ENCODE results near the gene EDN3.

EDN3 gene

GRCh38 chr20:59308493-59309201 is 8.2 kb downstream of the EDN3 start:
- DNase-seq (ENCODE audit: low read depth in 3 of 3) = no peak

DNA sequence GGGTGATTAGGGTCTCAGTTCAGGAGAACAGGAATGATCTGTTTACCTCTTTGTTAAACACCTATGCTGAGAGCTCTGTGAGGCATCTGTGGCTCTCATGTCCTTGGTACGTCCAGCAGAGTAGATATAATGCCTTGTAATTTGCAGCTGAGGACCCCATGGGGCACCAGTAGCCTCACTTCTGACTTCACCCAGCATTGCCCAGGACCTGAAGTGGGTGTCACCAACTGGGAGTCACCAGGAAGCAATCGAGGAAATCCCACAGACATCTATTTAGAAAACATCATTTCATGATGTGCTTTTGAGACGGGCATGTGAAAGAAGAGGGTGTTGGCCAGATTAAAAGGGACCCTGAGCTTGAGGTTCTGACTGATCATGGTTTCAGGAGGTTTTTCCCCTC is 8.8 kb downstream of the EDN3 start:
- no peak for DNase-seq (ENCODE audit: low read depth in 3 of 3)

DNA sequence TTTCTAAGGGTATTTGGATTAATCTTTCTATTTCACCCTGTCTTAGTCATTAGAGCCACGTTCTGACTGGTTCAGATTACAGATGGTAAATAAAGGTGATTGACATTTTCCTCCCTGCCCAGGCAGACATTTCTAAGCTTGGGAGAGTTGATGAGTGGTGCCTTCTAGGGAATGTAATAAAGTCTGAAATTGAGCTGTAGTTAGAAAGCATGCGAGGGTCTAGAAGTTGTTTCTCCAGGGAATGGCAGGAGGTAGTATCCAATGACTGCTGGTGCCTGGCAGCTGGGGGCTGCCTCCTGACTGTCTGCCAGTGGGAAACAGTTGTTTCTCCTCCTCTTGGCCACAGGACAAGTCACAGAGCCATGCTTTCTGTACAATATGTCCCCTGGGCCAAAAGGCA is 14.6 kb downstream of the EDN3 start:
- DNase-seq (ENCODE audit: low read depth in 3 of 3) = no peak

DNA sequence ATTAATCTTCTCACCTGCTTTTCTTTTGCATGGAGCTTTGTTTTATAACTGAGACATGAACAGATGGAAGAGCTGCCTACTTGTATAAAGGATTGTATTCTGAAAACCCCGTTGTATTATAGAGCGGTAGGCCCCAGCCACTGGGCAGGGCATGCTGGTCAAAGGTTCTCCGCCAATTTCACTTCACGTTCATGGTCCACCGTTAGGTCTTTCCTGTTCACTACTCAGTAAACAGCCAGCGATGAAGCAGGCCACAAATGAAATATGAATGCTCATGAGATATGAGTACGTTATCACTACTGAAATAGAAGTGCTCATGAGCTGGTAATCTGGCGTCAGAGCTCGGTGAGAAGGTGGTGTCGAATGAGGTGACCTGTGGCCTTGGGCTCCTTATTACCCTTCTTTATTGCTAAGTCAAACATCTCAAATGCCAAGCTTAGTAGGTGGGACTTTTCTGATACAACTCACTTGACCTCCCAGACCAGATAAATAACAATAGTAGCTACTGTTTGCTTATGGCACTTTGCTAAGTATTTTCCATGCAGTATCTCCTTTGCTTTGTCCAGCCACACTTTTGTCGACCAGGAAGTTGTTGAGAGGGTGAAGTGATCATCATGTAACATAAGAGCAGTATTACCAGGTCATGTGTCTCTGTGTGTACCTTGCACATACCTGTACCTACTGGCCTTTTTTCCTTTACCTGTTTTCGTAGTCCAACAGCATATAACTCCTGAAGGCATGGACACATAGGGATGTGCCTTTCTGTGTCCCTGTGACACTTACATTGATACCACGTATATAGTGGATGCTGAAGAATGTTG is 16.7 kb downstream of the EDN3 start:
- no peak for DNase-seq (ENCODE audit: low read depth in 3 of 3)

- DNase-seq (ENCODE audit: low read depth in 3 of 3) = no peak
Observed at GRCh38 chr20:59318201-59318790, 17.9 kb downstream of the EDN3 start.

GRCh38 chr20:59318803-59319202 is 18.4 kb downstream of the EDN3 start:
- no peak for DNase-seq (ENCODE audit: low read depth in 3 of 3)

DNA sequence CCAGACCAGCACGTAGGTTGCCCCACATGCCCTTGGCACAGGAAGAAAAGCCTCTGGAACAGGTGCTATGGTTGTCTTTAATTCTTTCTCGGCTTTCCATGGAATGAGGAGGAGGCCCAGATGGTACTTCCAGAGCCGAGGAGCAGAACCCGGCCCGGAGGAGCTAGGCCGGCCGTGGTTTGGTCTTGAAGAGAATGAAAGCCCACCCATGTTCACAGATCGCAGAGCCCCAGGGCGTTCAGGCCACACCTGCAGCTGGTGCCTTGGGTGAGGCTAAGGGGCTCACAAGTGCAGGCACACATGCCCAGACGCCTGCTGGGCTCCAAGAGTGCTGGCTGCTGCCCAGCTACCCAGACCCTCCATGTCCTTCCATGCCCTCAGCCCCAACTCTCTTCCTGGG is 20.0 kb downstream of the EDN3 start:
- DNase-seq (ENCODE audit: low read depth in 3 of 3) = no peak

DNA sequence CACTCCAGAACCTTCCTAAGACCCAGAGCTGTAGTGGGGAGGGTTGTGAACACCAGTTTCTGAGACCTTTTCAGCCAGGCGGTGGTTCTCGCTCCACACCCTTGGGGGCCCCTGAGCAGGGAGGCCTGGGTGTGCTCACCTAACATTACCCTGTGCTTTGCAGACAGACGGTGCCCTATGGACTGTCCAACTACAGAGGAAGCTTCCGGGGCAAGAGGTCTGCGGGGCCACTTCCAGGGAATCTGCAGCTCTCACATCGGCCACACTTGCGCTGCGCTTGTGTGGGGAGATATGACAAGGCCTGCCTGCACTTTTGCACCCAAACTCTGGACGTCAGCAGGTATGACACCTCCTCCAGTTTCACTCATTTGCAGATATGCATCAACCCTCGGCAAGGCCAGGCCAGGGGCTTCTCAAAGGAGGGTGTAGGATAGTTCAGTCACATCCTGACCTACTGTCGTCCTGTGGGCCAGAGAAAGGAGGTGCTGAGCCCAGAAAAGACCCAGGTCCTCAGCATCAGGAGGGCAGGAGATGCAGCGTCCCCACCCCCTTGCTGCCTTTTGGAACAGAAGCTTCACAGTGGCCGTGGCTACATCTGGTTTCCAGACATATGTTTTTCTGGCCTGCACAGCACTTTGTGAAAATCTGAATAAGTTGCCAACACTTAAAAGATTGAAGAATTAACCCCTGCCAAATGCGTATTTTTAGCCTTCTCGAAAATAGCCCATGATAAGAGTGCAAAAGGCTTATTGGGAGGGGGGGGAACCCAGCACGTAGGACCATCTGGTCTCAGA is 20.6 kb downstream of the EDN3 start:
- no peak for DNase-seq (ENCODE audit: low read depth in 3 of 3)

DNA sequence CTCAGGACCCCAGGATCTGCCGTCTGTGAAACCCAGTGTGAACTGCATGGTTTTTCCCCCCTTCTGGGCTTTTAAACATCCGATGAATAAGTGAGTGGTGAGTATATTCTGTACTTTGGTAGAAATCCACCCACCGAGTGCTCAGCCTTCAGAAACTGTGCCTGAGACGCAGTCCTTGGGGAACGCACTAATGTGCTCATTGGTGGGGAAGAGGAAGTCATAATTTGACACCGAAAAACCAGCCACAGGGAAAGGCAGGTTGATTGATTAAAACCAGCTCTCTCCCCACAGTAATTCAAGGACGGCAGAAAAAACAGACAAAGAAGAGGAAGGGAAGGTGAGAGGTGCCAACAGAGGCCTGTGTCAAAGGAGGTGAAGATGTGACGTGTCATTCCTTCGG is 21.7 kb downstream of the EDN3 start:
- no peak for DNase-seq (ENCODE audit: low read depth in 3 of 3)

GRCh38 chr20:59322585-59323454 is 22.4 kb downstream of the EDN3 start:
- DNase-seq (ENCODE audit: low read depth in 3 of 3) = no peak

GRCh38 chr20:59323731-59324130 is 23.3 kb downstream of the EDN3 start:
- no peak for DNase-seq (ENCODE audit: low read depth in 3 of 3)

DNA sequence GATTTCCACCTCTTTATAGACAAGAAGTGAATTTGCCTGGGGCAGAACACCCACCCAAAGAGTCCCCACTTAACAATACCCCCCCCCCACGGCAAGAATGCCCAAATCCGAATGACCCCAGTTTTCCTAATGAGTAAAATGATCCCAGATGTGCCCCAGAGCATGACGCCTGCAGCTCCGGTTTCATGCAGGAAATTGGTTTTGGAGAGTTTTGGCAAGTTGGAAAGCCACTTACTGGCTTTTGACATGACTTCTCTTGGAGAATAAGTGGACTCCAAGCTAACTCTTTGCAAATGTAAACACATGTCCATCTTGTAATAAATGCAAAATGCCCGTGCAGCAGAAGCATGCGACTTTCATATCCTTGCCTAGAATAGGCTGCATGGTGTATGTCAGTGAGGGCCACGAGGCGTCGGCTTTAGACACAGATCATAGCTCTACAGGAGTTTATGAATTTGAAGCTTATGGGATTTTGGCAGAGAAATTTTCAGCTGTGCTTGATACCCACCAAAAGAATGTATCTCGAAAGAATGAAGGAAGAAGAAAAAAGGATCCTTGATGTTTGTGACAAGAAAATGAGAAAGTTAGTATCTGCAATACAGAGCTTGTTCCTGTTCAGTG is 24.2 kb downstream of the EDN3 start:
- no peak for DNase-seq (ENCODE audit: low read depth in 3 of 3)

DNA sequence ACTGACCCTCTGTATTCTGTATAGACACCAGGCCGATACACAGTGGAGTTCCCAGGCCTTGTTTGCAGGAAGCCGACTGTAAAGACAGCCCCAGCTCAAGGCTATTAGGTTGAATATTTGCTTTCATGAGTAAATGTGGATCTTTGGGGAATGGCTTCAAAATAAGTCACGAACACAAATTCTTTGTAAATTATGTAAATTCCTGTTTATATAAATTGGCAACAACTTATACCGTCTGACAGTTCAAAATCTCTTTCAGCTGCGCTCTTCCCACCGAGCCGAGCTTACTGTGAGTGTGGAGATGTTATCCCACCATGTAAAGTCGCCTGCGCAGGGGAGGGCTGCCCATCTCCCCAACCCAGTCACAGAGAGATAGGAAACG is 24.7 kb downstream of the EDN3 start:
- no peak for DNase-seq (ENCODE audit: low read depth in 3 of 3)

DNA sequence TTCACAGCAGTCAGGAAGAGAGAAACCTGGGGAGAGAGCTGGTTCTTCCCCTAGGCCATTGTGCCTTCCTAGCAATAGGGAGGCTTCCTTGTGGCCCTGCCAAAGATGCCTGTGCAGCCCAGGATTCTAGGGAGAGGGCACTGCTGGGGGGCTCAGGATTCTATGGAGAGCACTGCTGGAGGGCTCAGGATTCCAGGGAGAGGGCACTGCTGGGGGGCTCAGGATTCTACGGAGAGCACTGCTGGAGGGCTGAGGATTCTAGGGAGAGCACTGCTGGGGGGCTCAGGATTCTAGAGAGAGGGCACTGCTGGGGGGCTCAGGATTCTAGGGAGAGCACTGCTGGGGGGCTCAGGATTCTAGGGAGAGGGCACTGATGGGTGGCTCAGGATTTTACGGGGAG is 25.8 kb downstream of the EDN3 start:
- DNase-seq (ENCODE audit: low read depth in 3 of 3) = no peak

GRCh38 chr20:59328071-59328470 is 27.7 kb downstream of the EDN3 start:
- no peak for DNase-seq (ENCODE audit: low read depth in 3 of 3)

- no peak for DNase-seq (ENCODE audit: low read depth in 3 of 3)
Observed at GRCh38 chr20:59331721-59332329, 31.4 kb downstream of the EDN3 start.

GRCh38 chr20:59333260-59333845 is 32.9 kb downstream of the EDN3 start:
- DNase-seq (ENCODE audit: low read depth in 3 of 3) = no peak

- DNase-seq (ENCODE audit: low read depth in 3 of 3) = no peak
Observed at GRCh38 chr20:59333951-59334350, 33.5 kb downstream of the EDN3 start.

DNA sequence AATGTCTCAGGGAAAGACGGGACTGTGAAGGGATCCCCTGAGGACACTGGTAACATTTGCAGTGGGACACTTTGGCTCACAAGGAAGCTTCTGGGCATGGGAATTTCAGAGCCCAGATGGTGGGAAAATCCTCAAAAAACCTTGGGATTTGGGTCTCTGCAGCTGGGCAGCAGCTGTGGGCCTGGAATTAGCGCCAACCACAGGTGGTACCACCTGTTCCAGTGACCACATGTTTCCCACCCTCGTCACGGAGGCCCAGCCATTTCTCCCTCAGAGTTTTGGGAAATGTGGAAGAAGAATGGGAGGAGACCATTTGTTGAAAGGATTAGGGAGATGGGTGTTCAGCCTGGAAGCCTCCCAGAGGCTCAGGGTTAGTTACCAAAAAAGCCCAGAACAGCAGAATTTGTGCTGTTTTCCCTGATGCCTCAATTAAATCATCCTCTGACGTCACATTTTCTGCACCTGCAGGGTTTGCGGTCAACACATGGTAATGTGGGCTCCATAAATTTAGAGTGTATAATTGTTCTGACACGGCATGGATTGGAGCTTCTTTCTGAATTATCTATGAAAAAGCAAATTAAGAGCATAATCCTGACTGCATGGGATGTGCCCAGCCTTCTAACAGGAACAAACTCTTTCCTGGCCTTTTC is 34.4 kb downstream of the EDN3 start:
- no peak for DNase-seq (ENCODE audit: low read depth in 3 of 3)
